B cell (primary cell): ENCODE measurements around the gene TBC1D22A. TPM values are rescaled to one million over a fixed set of nuclear protein-coding genes. Genes with fewer than 3 reads are reported as not detected.

Experiments
- ATAC-seq: fragments of 200-7000 bp; cut with Tn5 transposase; one replicate; pipeline ENCODE4 v1.10.0; 2021; ENCODE audit warnings: low read depth, mild to moderate bottlenecking, moderate number of reproducible peaks, moderate library complexity
- CTCF ChIA-PET: fragments of 350-600 bp; sonication (Branson Sonifier 250); formaldehyde crosslinking; loops from one replicate; lab custom pipeline; 2021; ENCODE audit warnings: antibody characterized with exemption, inconsistent platforms; lab: Charles Lee
- POLR2A ChIA-PET: fragments of 350-600 bp; sonication (Branson Sonifier 250); formaldehyde crosslinking; loops from one replicate; lab custom pipeline; 2021; ENCODE audit warnings: antibody characterized with exemption; lab: Charles Lee
- DNase-seq: peaks from one replicate; pipeline ENCODE4 v3.0.0; 2013
- H2AFZ ChIP-seq: 2 replicates; pipeline ENCODE4 v1.6.1; 2012; ENCODE audit warnings: mild to moderate bottlenecking, low read depth, low read length; ENCODE audit not compliant: insufficient read depth, poor library complexity, severe bottlenecking
- H3K27ac ChIP-seq, 2 donors: 1 replicate in 1 of 2; 2 replicates in 1 of 2; pipeline ENCODE4 v1.5.1; 2012 to 2013; ENCODE audit warnings: low read length in 2 of 2, mild to moderate bottlenecking in 2 of 2, moderate library complexity in 1 of 2
- H3K27me3 ChIP-seq, 4 experiments: fragments of 200-600 bp in 1 of 4; sonication (generic) in 1 of 4; replicated peaks in 1 of 4; 1 replicate in 2 of 4; 2 replicates in 2 of 4; pipeline versions ENCODE4 v1.6.1 to v1.7.0; 2013 to 2016; ENCODE audit warnings: low read length in 3 of 4, mild to moderate bottlenecking in 2 of 4, mixed read lengths in 1 of 4, moderate library complexity in 1 of 4; ENCODE audit not compliant: insufficient read depth in 4 of 4, control insufficient read depth in 3 of 4; ENCODE audit errors: control extremely low read depth in 1 of 4
- H3K36me3 ChIP-seq, 2 experiments: replicated peaks in 1 of 2; 1 replicate in 1 of 2; 2 replicates in 1 of 2; pipeline versions ENCODE4 v1.6.1 to v1.7.1; 2013; ENCODE audit warnings: low read length in 1 of 2; ENCODE audit not compliant: insufficient read depth in 2 of 2, control insufficient read depth in 1 of 2; ENCODE audit errors: control extremely low read depth in 1 of 2, extremely low read depth in 1 of 2
- H3K4me1 ChIP-seq, 2 donors: fragments of 200-600 bp in 1 of 2; sonication (generic) in 1 of 2; 1 replicate in 1 of 2; 2 replicates in 1 of 2; pipeline versions ENCODE4 v1.5.1 to v1.6.1; 2013 to 2017; ENCODE audit warnings: low read length in 2 of 2; ENCODE audit not compliant: control insufficient read depth in 2 of 2, insufficient read depth in 2 of 2
- H3K4me2 ChIP-seq: replicated peaks from 2 replicates; pipeline ENCODE3; 2012; ENCODE audit warnings: mild to moderate bottlenecking, low read depth, low read length; ENCODE audit not compliant: poor library complexity, severe bottlenecking
- H3K4me3 ChIP-seq, 5 experiments: fragments of 200-600 bp in 1 of 5; sonication (generic) in 1 of 5; 1 replicate in 3 of 5; 2 replicates in 2 of 5; pipeline versions ENCODE4 v1.5.1 to v1.7.0; 2011 to 2016; ENCODE audit warnings: low read length in 4 of 5, mild to moderate bottlenecking in 4 of 5, low read depth in 2 of 5, control low read depth in 1 of 5, moderate library complexity in 1 of 5; ENCODE audit not compliant: insufficient read depth in 1 of 5; ENCODE audit errors: control extremely low read depth in 1 of 5, extremely low read depth in 1 of 5
- H3K79me2 ChIP-seq: fragments of 200-600 bp; sonication (generic); one replicate; pipeline ENCODE4 v1.6.0; 2016; ENCODE audit warnings: low read length; ENCODE audit not compliant: control insufficient read depth, insufficient read depth
- H3K9ac ChIP-seq: fragments of 200-600 bp; sonication (generic); 2 replicates; pipeline ENCODE4 v1.6.1; 2017; ENCODE audit warnings: mild to moderate bottlenecking, low read length, moderate library complexity
- H3K9me3 ChIP-seq, 3 donors: one replicate each; pipeline versions ENCODE4 v1.6.1 to v1.7.1; 2013; ENCODE audit warnings: low read length in 2 of 3; ENCODE audit not compliant: control insufficient read depth in 2 of 3, insufficient read depth in 1 of 3; ENCODE audit errors: control extremely low read depth in 1 of 3
- H4K20me1 ChIP-seq: 2 replicates; pipeline ENCODE4 v1.6.0; 2012; ENCODE audit warnings: mild to moderate bottlenecking, low read length; ENCODE audit not compliant: insufficient read depth, control insufficient read depth, poor library complexity, severe bottlenecking
- H3K27ac Mint-ChIP-seq: one replicate; pipeline ENCODE4 v1.8.0; 2021; ENCODE audit warnings: mixed read lengths
- H3K27me3 Mint-ChIP-seq: one replicate; pipeline ENCODE4 v1.8.0; 2021; ENCODE audit warnings: mixed read lengths
- H3K4me1 Mint-ChIP-seq: one replicate; pipeline ENCODE4 v1.8.0; 2021; ENCODE audit warnings: mixed read lengths
- H3K4me3 Mint-ChIP-seq: one replicate; pipeline ENCODE4 v1.8.0; 2021; ENCODE audit warnings: mixed read lengths
- H3K9me3 Mint-ChIP-seq: one replicate; pipeline ENCODE4 v1.8.0; 2022; ENCODE audit warnings: mixed read lengths; ENCODE audit not compliant: insufficient read depth
- CTCF ChIP-seq: fragments of 200-600 bp; IDR thresholded peaks from one replicate; pipeline ENCODE4 v1.8.0; 2022; ENCODE audit warnings: antibody characterized with exemption, mild to moderate bottlenecking
- EZH2 ChIP-seq: IDR thresholded peaks from 2 replicates; pipeline ENCODE4 v1.6.1; 2012; ENCODE audit warnings: borderline replicate concordance, low read depth, mild to moderate bottlenecking, moderate library complexity, low read length; ENCODE audit not compliant: insufficient read depth, poor library complexity, severe bottlenecking
- WGBS: methylation state at CpG from one replicate; pipeline ENCODE4 v1.1.5; 2013; ENCODE audit warnings: missing lambda C conversion rate; ENCODE audit not compliant: insufficient coverage; 5-methylcytosine and 5-hydroxymethylcytosine counted together
- intact Hi-C: fragments of 100-400 bp; cut with micrococcal nuclease; formaldehyde crosslinking; loops from one replicate; pipeline ENCODE4 v1.10.0; 2022
- polyA plus RNA-seq: library from polyadenylated mRNA; depleted of rRNA; stranded (reverse); fragments of >200 nt; gene quantifications from 2 replicates; pipeline ENCODE4 v1.2.3, GENCODE V29; 2012
- total RNA-seq, 2 donors: library from RNA; stranded (reverse); fragments of 120-200 nt in 1 of 2; gene quantifications; 1 replicate in 1 of 2; 2 replicates in 1 of 2; pipeline versions ENCODE4 v1.2.3 to v1.2.4, GENCODE V29; 2013 to 2022

The TBC1D22A gene
- total and polyA plus RNA-seq, 2 donors (not counting 1 experiment from before 2014, with no cell fraction given), result 73.8 to 128 TPM

GRCh38 chr22:46986788-46987187 is 224.3 kb downstream of the TBC1D22A start:
- DNase-seq, result no peak
- H3K27me3 Mint-ChIP-seq, result no peaks in the 10 kb centered on the region
- Histone ChIP-seq H2AFZ (no peak overlapping the region), H3K27ac (no peak overlapping the region), H4K20me1 (peaks cover 82% of the 10 kb centered on the region), H3K4me3 (no peak overlapping the region), H3K36me3 (peaks cover 0 to 48% of the 10 kb centered on the region in 2 experiments), H3K27me3 (no peaks in the 10 kb centered on the region), H3K79me2 (peaks cover 52% of the 10 kb centered on the region), H3K9me3 (no peaks in the 10 kb centered on the region), H3K4me1 (no peaks in the 10 kb centered on the region), H3K4me2 (no peak overlapping the region), H3K9ac (no peak overlapping the region)
- ChIA-PET CTCF (no interaction called here), POLR2A (no interaction called here)
- no peak for ATAC-seq
- WGBS, result 99% methylated on average over 11 of the region's 11 CpGs
- no peak overlapping the region for H3K27ac Mint-ChIP-seq
- H3K4me3 Mint-ChIP-seq, result no peak overlapping the region
- TF ChIP-seq EZH2 (no peak), CTCF (no peak)
- H3K9me3 Mint-ChIP-seq, result no peaks in the 10 kb centered on the region
- H3K4me1 Mint-ChIP-seq, result peaks cover 4% of the 10 kb centered on the region
- intact Hi-C loops, result no loop called here

- ATAC-seq, result no peak
- H3K4me1 ChIP-seq, result no peaks in the 10 kb centered on the region
- CTCF ChIA-PET, result no interaction called here
- peaks cover 0 to 57% of the 10 kb centered on the region in 2 experiments for H3K36me3 ChIP-seq
- no peak overlapping the region for H2AFZ ChIP-seq
- no peak overlapping the region for H3K4me2 ChIP-seq
- 94% methylated on average over 11 of the region's 12 CpGs for WGBS
- H3K9me3 Mint-ChIP-seq, result no peaks in the 10 kb centered on the region
- H3K4me3 ChIP-seq, result no peak overlapping the region
- POLR2A ChIA-PET, result no interaction called here
- intact Hi-C loops, result no loop called here
- H3K9me3 ChIP-seq, result peaks cover 0 to 1% (median 0%) of the 10 kb centered on the region in 3 donors
- no peak overlapping the region for H3K27ac ChIP-seq
- TF ChIP-seq EZH2, result no peak
- no peak for TF ChIP-seq CTCF
- H3K4me1 Mint-ChIP-seq, result peaks cover 1% of the 10 kb centered on the region
- no peak for DNase-seq
- H3K27ac Mint-ChIP-seq, result no peak overlapping the region
- H3K9ac ChIP-seq, result no peak overlapping the region
- H4K20me1 ChIP-seq, result peaks cover 91% of the 10 kb centered on the region
- peaks cover 68% of the 10 kb centered on the region for H3K79me2 ChIP-seq
- H3K4me3 Mint-ChIP-seq, result no peak overlapping the region
- no peaks in the 10 kb centered on the region for H3K27me3 ChIP-seq
- H3K27me3 Mint-ChIP-seq, result no peaks in the 10 kb centered on the region
Observed at GRCh38 chr22:46990937-46991550, 228.6 kb downstream of the TBC1D22A start.
